ENCODE data around the gene FAIM2. TPM values are rescaled to one million over a fixed set of nuclear protein-coding genes. Genes with fewer than 3 reads are reported as not detected.

FAIM2 gene
- total RNA-seq, 1 experiment from 2014 or later: 0.09 TPM

GRCh38 chr12:49823951-49824350, 79.7 kb downstream of the FAIM2 start:
- no peak overlapping the region for H3K4me3 Mint-ChIP-seq (ENCODE audit: unreplicated experiment)
- no peak for TF ChIP-seq CTCF (IDR thresholded peaks at IDR 0.05; ENCODE audit: insufficient read depth in 1 of 2, low read depth in 1 of 2, low read length in 1 of 2, severe bottlenecking in 1 of 2, unreplicated experiment in 1 of 2)
- ChIA-PET CTCF (no interaction called here), POLR2A (no interaction called here)
- peaks cover 11% of the 10 kb centered on the region for H3K36me3 Mint-ChIP-seq (ENCODE audit: insufficient read depth, unreplicated experiment)
- Histone ChIP-seq H3K4me1 (no peaks in the 10 kb centered on the region; the same call in 1 of the 2 replicates), H3K4me3 (ENCODE audit: low read depth, low read length) (no peak overlapping the region), H3K27me3 (replicated peaks; ENCODE audit: control insufficient read depth, insufficient read depth, low read length) (no peaks in the 10 kb centered on the region), H3K36me3 (ENCODE audit: control insufficient read depth, insufficient read depth, low read length) (no peaks in the 10 kb centered on the region), H3K9me3 (no peaks in the 10 kb centered on the region)
- H3K27ac Mint-ChIP-seq (ENCODE audit: unreplicated experiment): no peak overlapping the region
- peaks cover under 1% of the 10 kb centered on the region for H3K4me1 Mint-ChIP-seq (ENCODE audit: low read depth, unreplicated experiment)
- no TSS peak for BruUV-seq (replicated peaks)
- H3K9me3 Mint-ChIP-seq (ENCODE audit: unreplicated experiment): no peaks in the 10 kb centered on the region
- no peaks in the 10 kb centered on the region for H3K27me3 Mint-ChIP-seq (ENCODE audit: insufficient read depth, unreplicated experiment)
- no peak for DNase-seq
- intact Hi-C loops (cut with micrococcal nuclease; ENCODE audit: unreplicated experiment): no loop called here

GRCh38 chr12:49823350-49823749, 80.3 kb downstream of the FAIM2 start:
- Mint-ChIP-seq H3K4me3 (ENCODE audit: unreplicated experiment) (no peak overlapping the region), H3K4me1 (ENCODE audit: low read depth, unreplicated experiment) (no peaks in the 10 kb centered on the region), H3K36me3 (ENCODE audit: insufficient read depth, unreplicated experiment) (peaks cover 11% of the 10 kb centered on the region), H3K9me3 (ENCODE audit: unreplicated experiment) (no peaks in the 10 kb centered on the region), H3K27me3 (ENCODE audit: insufficient read depth, unreplicated experiment) (no peaks in the 10 kb centered on the region), H3K27ac (ENCODE audit: unreplicated experiment) (no peak overlapping the region)
- ChIA-PET POLR2A (no interaction called here), CTCF (no interaction called here)
- intact Hi-C loops (cut with micrococcal nuclease; ENCODE audit: unreplicated experiment): no loop called here
- Histone ChIP-seq H3K4me1 (no peaks in the 10 kb centered on the region), H3K4me3 (ENCODE audit: low read depth, low read length) (no peak overlapping the region), H3K9me3 (no peaks in the 10 kb centered on the region), H3K27me3 (replicated peaks; ENCODE audit: control insufficient read depth, insufficient read depth, low read length) (no peaks in the 10 kb centered on the region), H3K36me3 (ENCODE audit: control insufficient read depth, insufficient read depth, low read length) (no peaks in the 10 kb centered on the region)
- no peak for DNase-seq
- no peak for TF ChIP-seq CTCF (IDR thresholded peaks at IDR 0.05; ENCODE audit: insufficient read depth in 1 of 2, low read depth in 1 of 2, low read length in 1 of 2, severe bottlenecking in 1 of 2, unreplicated experiment in 1 of 2)
- no TSS peak for BruUV-seq (replicated peaks)

GRCh38 chr12:49821373-49822287, 82.1 kb downstream of the FAIM2 start:
- Histone ChIP-seq H3K4me1 (no peaks in the 10 kb centered on the region), H3K4me3 (ENCODE audit: low read depth, low read length) (no peak overlapping the region), H3K27me3 (replicated peaks; ENCODE audit: control insufficient read depth, insufficient read depth, low read length) (no peaks in the 10 kb centered on the region), H3K36me3 (ENCODE audit: control insufficient read depth, insufficient read depth, low read length) (no peaks in the 10 kb centered on the region), H3K9me3 (no peaks in the 10 kb centered on the region)
- BruUV-seq (replicated peaks): no TSS peak
- ChIA-PET CTCF (interaction anchor here (0.8 kb wide), 1 partner anchor 17 kb away, joined by 5 read pairs; no protein-coding TSS in a partner anchor), POLR2A (interaction anchor here (0.6 kb wide), 2 partner anchors 81 to 120 kb away, joined by 4 to 7 read pairs; no protein-coding TSS in a partner anchor)
- H3K4me1 Mint-ChIP-seq (ENCODE audit: low read depth, unreplicated experiment): no peaks in the 10 kb centered on the region
- no peak overlapping the region for H3K4me3 Mint-ChIP-seq (ENCODE audit: unreplicated experiment)
- H3K27ac Mint-ChIP-seq (ENCODE audit: unreplicated experiment): no peak overlapping the region
- TF ChIP-seq CTCF (IDR thresholded peaks at IDR 0.05; ENCODE audit: insufficient read depth in 1 of 2, low read depth in 1 of 2, low read length in 1 of 2, severe bottlenecking in 1 of 2, unreplicated experiment in 1 of 2): no peak
- DNase-seq: no peak
- H3K36me3 Mint-ChIP-seq (ENCODE audit: insufficient read depth, unreplicated experiment): peaks cover 5% of the 10 kb centered on the region
- no peaks in the 10 kb centered on the region for H3K27me3 Mint-ChIP-seq (ENCODE audit: insufficient read depth, unreplicated experiment)
- intact Hi-C loops (cut with micrococcal nuclease; ENCODE audit: unreplicated experiment): no loop called here
- no peaks in the 10 kb centered on the region for H3K9me3 Mint-ChIP-seq (ENCODE audit: unreplicated experiment)

Data from Caco-2 (cell line).